Measurements from ENCODE around the gene TBC1D3I. TPM values are rescaled to one million over a fixed set of nuclear protein-coding genes. Genes with fewer than 3 reads are reported as not detected.

TBC1D3I gene
- polyA plus RNA-seq, 6 donors from 2014 or later = 0.22 to 0.36 TPM; not detected in 4

Other genes with a start within 250 kb of the TBC1D3I start
- gene CCL23, start 246.6 kb downstream of the TBC1D3I start, polyA plus RNA-seq (ENCODE audit: low read depth in 6 of 6) = not detected
- gene CCL18, start 200.3 kb downstream of the TBC1D3I start, polyA plus RNA-seq (ENCODE audit: low read depth in 6 of 6) = not detected
- 10 to 100 TPM in 3 of 6 donors, 1 to 10 TPM in 3; 7.0 to 36.8 (median 13.0) TPM for gene CCL3, start 174.4 kb downstream of the TBC1D3I start, polyA plus RNA-seq (ENCODE audit: low read depth in 6 of 6)
- gene CCL4, start 160.7 kb downstream of the TBC1D3I start, polyA plus RNA-seq (ENCODE audit: low read depth in 6 of 6) = 10 to 100 TPM in 3 of 6 donors, 1 to 10 TPM in 2, under 1 TPM in 1; 0.79 to 43.5 (median 19.5) TPM
- gene TBC1D3B, start 87.9 kb downstream of the TBC1D3I start, polyA plus RNA-seq (ENCODE audit: low read depth in 6 of 6) = under 1 TPM in 1 of 6 donors, not detected in 5; 0.73 TPM
- gene CCL3L1, start 67.8 kb downstream of the TBC1D3I start, polyA plus RNA-seq (ENCODE audit: low read depth in 6 of 6) = 1 to 10 TPM in 1 of 6 donors, under 1 TPM in 3, not detected in 2; 0.48 to 1.5 (median 0.71) TPM
- gene CCL4L2, start 53.5 kb downstream of the TBC1D3I start, polyA plus RNA-seq (ENCODE audit: low read depth in 6 of 6) = 1 to 10 TPM in 2 of 6 donors, not detected in 4; 1.6 to 6.6 TPM
- gene TBC1D3G, start 59.3 kb upstream of the TBC1D3I start, polyA plus RNA-seq (ENCODE audit: low read depth in 6 of 6) = under 1 TPM in 1 of 6 donors, not detected in 5; 0.31 TPM
- not detected for gene TBC1D3H, start 123.9 kb upstream of the TBC1D3I start, polyA plus RNA-seq (ENCODE audit: low read depth in 6 of 6)
- gene ZNHIT3, start 222.1 kb upstream of the TBC1D3I start, polyA plus RNA-seq (ENCODE audit: low read depth in 6 of 6) = 10 to 100 TPM; 72.3 to 99.5 (median 88.4) TPM